HepG2 (cell line): ENCODE measurements around the gene FXR2. TPM values are rescaled to one million over a fixed set of nuclear protein-coding genes. Genes with fewer than 3 reads are reported as not detected.

Experiments
- BCL6 ChIP-seq: IDR thresholded peaks from 2 replicates; pipeline ENCODE4 v1.6.1; 2016; ENCODE audit warnings: missing genetic modification reagents, missing compliant biosample characterization
- BHLHE40 ChIP-seq: IDR thresholded peaks from 2 replicates; pipeline ENCODE4 v1.6.1; 2011; ENCODE audit warnings: low read length, improper control_type of control experiment
- BRF2 ChIP-seq: sonication (generic); formaldehyde crosslinking; IDR thresholded peaks from 2 replicates; pipeline ENCODE4 v1.8.1; 2022; ENCODE audit warnings: mild to moderate bottlenecking, missing genetic modification reagents
- CBX1 ChIP-seq: IDR thresholded peaks from one replicate; pipeline ENCODE4 v1.6.1; 2016; ENCODE audit warnings: antibody characterized with exemption, low read depth
- CBX5 ChIP-seq: sonication (generic); formaldehyde crosslinking; IDR thresholded peaks from 2 replicates; pipeline ENCODE4 v1.4.0; 2020; ENCODE audit warnings: missing genetic modification reagents, borderline replicate concordance
- CC2D1A ChIP-seq: sonication (generic); formaldehyde crosslinking; IDR thresholded peaks from 2 replicates; pipeline ENCODE4 v1.8.1; 2023; ENCODE audit warnings: mild to moderate bottlenecking, missing genetic modification reagents
- CEBPB ChIP-seq: IDR thresholded peaks from 2 replicates; pipeline ENCODE4 v1.6.1; 2011; ENCODE audit warnings: low read depth, low read length, improper control_type of control experiment, borderline replicate concordance
- CENPX ChIP-seq: sonication (generic); formaldehyde crosslinking; IDR thresholded peaks from 2 replicates; pipeline ENCODE4 v1.9.0; 2021; ENCODE audit warnings: mild to moderate bottlenecking, missing genetic modification reagents, moderate library complexity
- CREB1 ChIP-seq, 2 experiments: fragments of 450-650 bp in 1 of 2; IDR thresholded peaks; 2 replicates each; pipeline ENCODE4 v1.6.1; 2016 to 2017; ENCODE audit warnings: control low read depth in 1 of 2, mild to moderate bottlenecking in 1 of 2, missing compliant biosample characterization in 1 of 2, missing genetic modification characterization in 1 of 2
- DNMT1 ChIP-seq: sonication (generic); formaldehyde crosslinking; IDR thresholded peaks from 2 replicates; pipeline ENCODE4 v1.5.1; 2020; ENCODE audit warnings: mild to moderate bottlenecking, missing genetic modification reagents
- JUND ChIP-seq: sonication (generic); formaldehyde crosslinking; IDR thresholded peaks from 2 replicates; pipeline ENCODE4 v1.8.0; 2022; ENCODE audit warnings: mild to moderate bottlenecking, missing genetic modification reagents
- LBX2 ChIP-seq: sonication (generic); formaldehyde crosslinking; IDR thresholded peaks from 2 replicates; pipeline ENCODE4 v1.5.0; 2020; ENCODE audit warnings: missing genetic modification reagents, mild to moderate bottlenecking, borderline replicate concordance
- MYC ChIP-seq: sonication (generic); formaldehyde crosslinking; IDR thresholded peaks from 2 replicates; pipeline ENCODE4 v1.9.0; 2021; ENCODE audit warnings: missing genetic modification reagents, borderline replicate concordance
- POLR2AphosphoS5 ChIP-seq: IDR thresholded peaks from 2 replicates; pipeline ENCODE4 v1.6.1; 2012; ENCODE audit warnings: low read depth, low read length
- PRPF4 ChIP-seq: fragments of 200-400 bp; formaldehyde crosslinking; IDR thresholded peaks from 2 replicates; pipeline ENCODE4 v1.6.1; 2016; ENCODE audit warnings: low read length, low read depth; ENCODE audit not compliant: poor library complexity, severe bottlenecking
- ZBTB37 ChIP-seq: sonication (generic); formaldehyde crosslinking; IDR thresholded peaks from 2 replicates; pipeline ENCODE4 v1.4.0; 2020; ENCODE audit warnings: mild to moderate bottlenecking, missing genetic modification reagents
- ZFX ChIP-seq: sonication (generic); formaldehyde crosslinking; IDR thresholded peaks from 2 replicates; pipeline ENCODE4 v1.4.0; 2020; ENCODE audit warnings: mild to moderate bottlenecking, low read depth, missing genetic modification reagents, moderate library complexity
- ZNF230 ChIP-seq: sonication (generic); formaldehyde crosslinking; IDR thresholded peaks from 2 replicates; pipeline ENCODE4 v1.4.0; 2020; ENCODE audit warnings: mild to moderate bottlenecking, missing genetic modification reagents
- ZNF44 ChIP-seq: sonication (generic); formaldehyde crosslinking; IDR thresholded peaks from 2 replicates; pipeline ENCODE4 v1.5.1; 2020; ENCODE audit warnings: mild to moderate bottlenecking, missing genetic modification reagents
- ZNF484 ChIP-seq: sonication (generic); formaldehyde crosslinking; IDR thresholded peaks from 2 replicates; pipeline ENCODE4 v1.5.1; 2020; ENCODE audit warnings: mild to moderate bottlenecking, low read depth, missing genetic modification reagents, borderline replicate concordance
- ZNF678 ChIP-seq: sonication (generic); formaldehyde crosslinking; IDR thresholded peaks from 2 replicates; pipeline ENCODE4 v1.4.0; 2020; ENCODE audit warnings: mild to moderate bottlenecking, missing genetic modification reagents
- polyA plus RNA-seq, 8 experiments: library from polyadenylated mRNA; depleted of rRNA in 3 of 8; stranded (reverse) in 7 of 8; unstranded in 1 of 8; fragments of >200 nt; fragmentation: Illumina TruSeq in 4 of 8; extraction: Trizol in 4 of 8; gene quantifications; 2 replicates each; pipeline versions ENCODE4 v1.2.1 to v1.2.3, GENCODE V29; 2011 to 2016; ENCODE audit warnings: low read depth in 4 of 8, missing spikeins in 1 of 8, mixed read lengths in 1 of 8; ENCODE audit not compliant: insufficient read depth in 1 of 8
- total RNA-seq, 5 experiments: library from RNA; depleted of rRNA; stranded (reverse); fragments of >200 nt; fragmentation: Illumina TruSeq; extraction: Trizol; gene quantifications; 2 replicates each; pipeline ENCODE4 v1.2.3, GENCODE V29; 2016; ENCODE audit warnings: low read depth in 1 of 5
- TF ChIP-seq, protein P1 (sequence below): sonication (generic); formaldehyde crosslinking; conservative IDR thresholded peaks from 2 replicates; pipeline ENCODE4 v1.8.0; 2022; ENCODE audit warnings: low read depth, missing genetic modification reagents
- TF ChIP-seq, protein P2 (sequence below): IDR thresholded peaks from 2 replicates; pipeline ENCODE4 v1.6.1; 2016; ENCODE audit warnings: mild to moderate bottlenecking

Gene FXR2
- total and polyA plus RNA-seq, 2 of the 13 experiments (the other 11 are each of a cell fraction or from before 2014, with no cell fraction given), result 20.9 to 24.4 TPM

DNA sequence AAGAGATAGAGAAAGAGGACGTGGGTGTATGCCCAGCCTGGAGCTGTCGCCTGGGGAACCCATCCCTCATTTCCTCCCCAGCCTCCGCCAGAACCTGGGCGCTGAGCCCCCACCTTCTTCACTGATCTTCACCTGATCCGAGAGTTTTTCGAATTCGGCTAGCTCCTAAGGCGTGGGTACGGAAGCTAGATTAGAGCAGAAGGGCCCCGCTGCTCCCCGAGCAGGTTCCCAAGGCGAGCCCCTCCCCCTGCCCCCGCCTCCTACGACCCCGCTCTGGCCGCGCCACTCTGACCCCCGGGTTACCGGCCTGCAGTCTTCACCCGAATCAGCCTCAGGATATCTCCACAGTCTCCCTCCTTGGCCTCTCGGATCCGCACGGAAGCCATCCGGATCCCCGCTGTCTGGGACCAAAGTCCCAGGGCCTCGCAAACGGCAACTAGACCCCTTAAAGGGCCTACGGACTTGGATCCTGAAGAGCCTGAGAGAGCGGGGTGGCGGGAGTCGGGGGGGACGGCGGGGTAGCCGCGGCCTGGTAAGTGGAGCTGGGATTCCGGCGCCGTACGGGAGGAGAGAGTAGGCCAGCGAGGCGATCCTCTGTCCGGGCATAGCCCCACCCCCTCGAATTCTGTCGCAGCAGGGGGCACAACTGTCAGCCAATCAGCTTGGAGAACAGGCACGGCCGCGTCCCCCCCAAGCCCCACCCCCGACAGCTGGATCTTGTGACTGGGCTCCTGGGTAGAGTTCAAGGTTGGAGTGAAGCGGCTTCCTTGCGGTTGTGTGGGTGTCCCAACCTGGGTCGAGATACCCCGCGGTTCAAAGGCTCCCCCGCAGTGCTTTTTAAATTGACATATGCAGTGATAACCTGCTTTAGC is 12.8 kb upstream of the FXR2 start, which contains the start of gene SAT2 (continued):
- TF ChIP-seq, protein P1, sequence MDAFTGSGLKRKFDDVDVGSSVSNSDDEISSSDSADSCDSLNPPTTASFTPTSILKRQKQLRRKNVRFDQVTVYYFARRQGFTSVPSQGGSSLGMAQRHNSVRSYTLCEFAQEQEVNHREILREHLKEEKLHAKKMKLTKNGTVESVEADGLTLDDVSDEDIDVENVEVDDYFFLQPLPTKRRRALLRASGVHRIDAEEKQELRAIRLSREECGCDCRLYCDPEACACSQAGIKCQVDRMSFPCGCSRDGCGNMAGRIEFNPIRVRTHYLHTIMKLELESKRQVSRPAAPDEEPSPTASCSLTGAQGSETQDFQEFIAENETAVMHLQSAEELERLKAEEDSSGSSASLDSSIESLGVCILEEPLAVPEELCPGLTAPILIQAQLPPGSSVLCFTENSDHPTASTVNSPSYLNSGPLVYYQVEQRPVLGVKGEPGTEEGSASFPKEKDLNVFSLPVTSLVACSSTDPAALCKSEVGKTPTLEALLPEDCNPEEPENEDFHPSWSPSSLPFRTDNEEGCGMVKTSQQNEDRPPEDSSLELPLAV (CRISPR knock-in tag), result no peak
- TF ChIP-seq BHLHE40 (peak; percentile 59; the same call in 1 of the 2 replicates), POLR2AphosphoS5 (peak; percentile 89), ZBTB37 (CRISPR knock-in tag) (no peak), ZNF44 (CRISPR knock-in tag) (no peak), CENPX (no peak), MYC (CRISPR knock-in tag) (peak; percentile 50; the same call in 1 of the 2 replicates), CBX5 (CRISPR knock-in tag) (no peak), JUND (CRISPR knock-in tag) (no peak), CC2D1A (CRISPR knock-in tag) (no peak), LBX2 (CRISPR knock-in tag) (no peak), CREB1 (IDR thresholded peaks at IDR 0.05) (peak; percentile 46), CREB1 (CRISPR knock-in tag; IDR thresholded peaks at IDR 0.05) (peak; percentile 56; the same call in 1 of the 2 replicates), ZNF678 (CRISPR knock-in tag) (no peak), CBX1 (no peak), CEBPB (no peak), PRPF4 (no peak), BRF2 (CRISPR knock-in tag) (no peak), ZNF484 (CRISPR knock-in tag) (no peak), DNMT1 (no peak), ZFX (CRISPR knock-in tag) (peak; percentile 97), ZNF230 (CRISPR knock-in tag) (no peak), BCL6 (CRISPR knock-in tag) (0 out of 2 replicates have a peak, but pooled peaks have one; percentile 24)
- TF ChIP-seq, protein P2, sequence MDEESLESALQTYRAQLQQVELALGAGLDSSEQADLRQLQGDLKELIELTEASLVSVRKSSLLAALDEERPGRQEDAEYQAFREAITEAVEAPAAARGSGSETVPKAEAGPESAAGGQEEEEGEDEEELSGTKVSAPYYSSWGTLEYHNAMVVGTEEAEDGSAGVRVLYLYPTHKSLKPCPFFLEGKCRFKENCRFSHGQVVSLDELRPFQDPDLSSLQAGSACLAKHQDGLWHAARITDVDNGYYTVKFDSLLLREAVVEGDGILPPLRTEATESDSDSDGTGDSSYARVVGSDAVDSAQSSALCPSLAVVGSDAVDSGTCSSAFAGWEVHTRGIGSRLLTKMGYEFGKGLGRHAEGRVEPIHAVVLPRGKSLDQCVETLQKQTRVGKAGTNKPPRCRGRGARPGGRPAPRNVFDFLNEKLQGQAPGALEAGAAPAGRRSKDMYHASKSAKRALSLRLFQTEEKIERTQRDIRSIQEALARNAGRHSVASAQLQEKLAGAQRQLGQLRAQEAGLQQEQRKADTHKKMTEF (CRISPR knock-in tag), result peak; percentile 76
